Endometrial microvascular endothelial cells (primary cell): Measurements from ENCODE around the gene OR7G3. TPM values are rescaled to one million over a fixed set of nuclear protein-coding genes. Genes with fewer than 3 reads are reported as not detected.

Source experiments
- in situ Hi-C: cut with HindIII; loops from 2 replicates; pipeline ENCODE4 v1.10.0; 2017; ENCODE audit warnings: low sequenced_read_pairs, low pct_unique_long_range_greater_than_20kb; ENCODE audit errors: inconsistent ontology term
- total RNA-seq: library from RNA; depleted of rRNA; stranded (reverse); fragments of >200 nt; gene quantifications from one replicate; pipeline ENCODE4 v1.2.3, GENCODE V29; 2015; ENCODE audit errors: inconsistent ontology term

OR7G3 gene
- total RNA-seq = not detected

- in situ Hi-C loops = no loop called here
These were observed at the start of gene OR7G3 for GRCh38 chr19:9126900-9127405. Gene OR7G3 (minus strand): TSS chr19:9126950. CDS start chr19:9126950, 0 bp downstream.

- in situ Hi-C loops = no loop called here
These were observed 48.6 kb upstream of the OR7G3 start for GRCh38 chr19:9175326-9175725.

DNA sequence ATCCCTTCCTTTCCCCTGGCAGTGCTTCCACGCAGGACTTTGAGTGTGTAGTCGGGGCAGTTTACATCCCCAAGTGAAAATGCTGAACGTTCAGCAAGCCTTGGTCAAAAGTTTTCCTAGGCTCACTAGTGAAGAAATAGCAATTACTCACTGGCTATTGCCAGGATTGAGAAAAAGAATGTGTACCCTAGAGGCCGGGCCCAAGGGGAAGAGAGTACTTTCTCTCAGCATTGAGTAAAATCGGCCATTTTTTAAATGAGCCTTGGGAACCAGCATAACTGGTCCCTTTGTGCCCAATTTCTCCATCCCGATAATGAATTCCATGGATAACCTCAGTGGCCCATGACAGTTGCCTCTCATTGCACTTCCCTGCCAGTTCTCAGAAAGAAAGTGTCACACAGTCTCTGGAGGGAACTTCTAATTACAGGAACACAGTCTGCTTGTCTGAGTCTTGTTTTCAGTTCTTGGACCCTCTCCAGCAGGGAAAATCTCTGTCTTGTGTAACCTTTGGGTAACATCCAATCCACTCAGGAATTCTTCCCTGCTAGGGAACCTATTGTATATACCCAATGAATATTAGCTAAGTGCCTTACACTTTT is 44.7 kb upstream of the OR7G3 start:
- in situ Hi-C loops = no loop called here

DNA sequence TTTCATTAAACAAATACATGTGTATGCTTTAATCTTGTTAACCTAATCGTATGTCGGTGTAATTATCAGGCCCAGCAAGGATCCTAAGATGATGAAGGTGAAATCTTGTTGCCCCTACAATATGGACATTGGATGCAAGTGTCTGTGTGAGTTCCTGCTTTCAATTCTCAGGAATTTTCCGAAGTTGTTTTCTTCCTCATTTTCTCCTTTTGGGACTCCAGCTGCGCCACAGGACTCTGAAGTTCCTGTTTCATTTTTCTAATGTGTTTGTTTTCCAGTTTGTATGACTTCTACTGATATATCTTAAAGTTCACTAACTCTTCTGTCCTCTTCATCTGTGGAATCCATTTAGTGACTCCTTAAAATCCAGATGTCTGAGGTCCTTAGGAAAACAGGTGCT is 40.1 kb upstream of the OR7G3 start:
- in situ Hi-C loops = no loop called here

DNA sequence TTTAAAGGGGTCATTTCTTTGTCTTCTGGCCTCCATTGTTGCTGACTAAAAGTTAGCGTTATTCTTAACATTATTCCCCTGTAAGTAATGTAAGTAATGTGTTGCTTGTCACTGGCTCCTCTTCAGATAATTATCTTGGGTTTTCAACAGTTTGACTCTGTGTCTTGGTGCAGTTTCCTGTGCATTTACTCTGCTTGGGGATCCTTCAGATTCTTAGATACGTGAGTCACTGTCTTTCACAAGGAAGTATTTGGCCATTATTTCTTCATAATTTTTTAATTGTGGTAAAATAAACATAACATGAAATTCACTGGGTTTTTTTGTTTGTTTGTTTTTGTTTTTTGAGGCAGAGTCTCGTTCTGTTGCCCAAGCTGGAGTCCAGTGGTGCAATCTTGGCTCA is 38.5 kb upstream of the OR7G3 start:
- in situ Hi-C loops = no loop called here

GRCh38 chr19:9161427-9161826 is 34.7 kb upstream of the OR7G3 start:
- in situ Hi-C loops = no loop called here

GRCh38 chr19:9159891-9160290 is 33.1 kb upstream of the OR7G3 start:
- in situ Hi-C loops = no loop called here

GRCh38 chr19:9156304-9156703 is 29.6 kb upstream of the OR7G3 start:
- in situ Hi-C loops = no loop called here

- in situ Hi-C loops = no loop called here
These were observed 28.8 kb upstream of the OR7G3 start for GRCh38 chr19:9155591-9155990.

DNA sequence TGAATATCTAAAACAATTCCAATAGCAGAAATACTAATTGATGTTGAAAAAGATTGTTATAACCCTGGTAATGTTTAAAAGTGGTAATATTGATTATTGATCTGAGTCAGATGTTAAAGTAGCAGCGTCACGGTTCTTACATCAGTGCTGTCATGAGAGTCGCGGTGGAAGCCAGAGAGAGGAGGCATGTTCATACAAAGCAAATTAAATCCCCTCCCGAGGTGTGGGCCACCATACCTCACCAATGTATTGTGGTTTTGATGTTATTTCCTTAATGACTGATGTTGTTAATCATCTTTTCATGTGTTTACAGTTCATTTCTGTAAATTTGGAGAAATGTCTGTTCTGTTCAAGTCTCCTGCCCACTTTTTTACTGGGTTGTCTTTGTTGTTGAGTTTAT is 24.6 kb upstream of the OR7G3 start:
- in situ Hi-C loops = no loop called here

DNA sequence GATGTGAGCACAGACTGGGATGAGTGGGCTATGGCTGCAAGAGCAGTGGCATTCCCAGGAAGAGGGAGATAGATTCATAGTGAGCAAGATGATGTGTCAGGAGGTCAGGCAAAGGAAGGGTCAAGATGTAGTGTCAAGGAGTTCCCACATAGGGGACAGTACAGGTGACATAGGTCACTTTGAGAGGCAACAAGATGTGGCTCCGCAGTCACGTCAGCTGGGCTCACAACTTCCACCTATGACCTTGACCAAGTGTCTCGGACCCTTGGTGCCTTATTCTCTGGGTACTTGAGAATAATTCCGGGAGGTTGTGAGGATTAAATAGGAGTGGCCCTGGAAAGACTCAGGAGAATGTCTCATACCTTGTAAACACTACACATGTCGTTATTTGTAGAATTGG is 23.9 kb upstream of the OR7G3 start:
- in situ Hi-C loops = no loop called here

DNA sequence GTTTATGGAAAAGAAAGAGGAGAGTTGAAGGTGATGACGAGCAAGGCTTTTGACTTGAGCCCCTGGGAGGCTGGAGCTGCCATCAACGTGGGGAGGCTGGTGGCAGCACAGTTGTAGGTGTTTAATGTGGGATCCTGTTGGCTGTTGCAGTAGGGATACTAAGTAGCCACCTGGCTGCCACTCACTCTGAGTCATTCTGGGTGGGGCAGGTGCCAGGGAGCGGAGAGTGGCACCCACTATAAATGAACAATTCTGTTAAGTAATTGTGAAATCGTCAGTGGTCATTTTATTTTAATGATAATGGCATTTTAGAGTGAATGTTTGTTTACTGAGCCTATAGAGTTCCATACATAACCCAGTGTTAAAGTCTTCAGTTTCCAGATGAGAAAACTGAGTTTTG is 23.2 kb upstream of the OR7G3 start:
- in situ Hi-C loops = no loop called here

DNA sequence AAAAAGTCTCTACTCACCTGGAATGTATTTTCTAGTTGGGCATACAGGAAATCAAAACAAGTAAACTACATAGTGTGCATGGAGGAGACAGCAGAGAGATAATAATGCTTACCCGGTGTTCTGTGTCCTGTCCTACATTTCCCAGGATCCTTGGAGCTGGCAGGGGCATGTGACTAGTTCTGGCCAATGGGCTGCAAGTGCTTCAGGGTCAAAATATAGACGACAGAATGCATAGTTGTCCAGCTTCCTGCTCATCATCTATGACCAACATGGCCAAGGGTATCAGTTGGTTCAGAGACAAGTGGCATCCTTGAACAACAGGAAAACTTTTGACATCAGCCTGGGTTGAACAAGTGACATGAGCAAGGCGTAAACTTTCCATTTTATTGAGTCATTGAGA is 21.9 kb upstream of the OR7G3 start:
- in situ Hi-C loops = no loop called here

DNA sequence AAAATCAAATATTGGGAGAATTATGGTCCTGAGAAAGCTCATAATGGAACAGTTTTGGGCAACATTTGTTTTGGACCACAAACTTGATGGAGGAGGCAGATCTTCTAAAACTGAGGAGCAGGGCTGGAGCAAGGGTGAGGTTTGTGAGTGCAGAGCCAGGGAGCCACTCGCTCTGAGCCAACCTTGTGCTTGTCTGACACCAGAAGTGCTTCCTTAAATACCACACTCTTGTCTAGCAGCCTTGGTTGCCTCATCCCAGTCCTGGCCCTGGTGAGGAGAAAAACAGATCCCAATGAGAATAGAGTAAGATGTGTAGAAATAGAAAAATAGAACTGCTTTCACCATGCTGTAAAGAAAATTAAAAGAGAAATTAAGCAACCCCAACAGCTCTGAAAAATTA is 20.1 kb upstream of the OR7G3 start:
- in situ Hi-C loops = no loop called here

GRCh38 chr19:9144920-9145319 is 18.2 kb upstream of the OR7G3 start:
- in situ Hi-C loops = no loop called here

DNA sequence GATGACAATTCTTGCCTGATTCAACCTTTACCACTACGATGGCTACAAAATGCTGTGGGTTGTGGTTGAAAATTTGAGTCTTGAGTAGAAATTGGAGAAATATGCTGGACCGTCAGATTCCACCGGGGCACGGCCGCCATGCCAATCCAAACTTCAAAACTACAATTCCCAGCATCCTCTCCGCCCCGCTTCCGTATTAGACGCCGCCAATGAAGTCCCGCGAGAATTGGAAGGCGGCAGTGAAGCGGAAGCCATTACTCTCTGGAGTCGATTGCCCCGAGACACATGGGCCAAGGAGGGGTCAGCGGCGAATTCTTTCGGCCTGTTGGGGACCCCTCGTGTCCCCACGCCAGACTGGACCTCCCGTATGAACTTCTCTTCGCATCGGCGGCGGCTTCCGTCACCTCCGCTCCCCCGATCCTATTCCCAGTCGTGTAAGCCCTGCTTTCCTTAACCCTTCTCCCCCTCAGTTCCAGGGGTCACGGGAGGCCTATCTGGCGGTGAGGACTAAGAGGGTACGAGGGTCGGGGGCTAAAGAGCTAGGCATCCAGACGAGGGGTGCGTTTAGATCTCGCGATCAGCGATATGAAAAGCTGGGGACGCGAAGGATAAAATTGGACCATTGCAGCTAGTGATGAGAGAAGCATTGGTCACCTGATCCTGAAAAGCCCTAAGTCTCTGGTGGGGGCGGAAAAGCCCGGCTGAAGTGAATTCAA is 13.6 kb upstream of the OR7G3 start, which contains the start of gene ZNF317:
TSS of gene ZNF317 (plus strand) at position 239 of the 716 bp plus-strand sequence. CDS start 15,620 bp downstream, outside the sequence.
- in situ Hi-C loops = no loop called here

- in situ Hi-C loops = no loop called here
These were observed 12.9 kb upstream of the OR7G3 start for GRCh38 chr19:9139609-9140158.

- in situ Hi-C loops = no loop called here
These were observed 5.7 kb upstream of the OR7G3 start for GRCh38 chr19:9132422-9132821.

GRCh38 chr19:9130965-9131364 is 4.2 kb upstream of the OR7G3 start:
- in situ Hi-C loops = no loop called here

- in situ Hi-C loops = no loop called here
These were observed 1.4 kb upstream of the OR7G3 start for GRCh38 chr19:9128171-9128570.
